ENCODE results near the gene TCEA2.

The TCEA2 gene

GRCh38 chr20:64049878-64050260 lies 13.1 kb upstream of the TCEA2 start:
- no peak for DNase-seq

- no peak for DNase-seq
These were observed 12.6 kb upstream of the TCEA2 start for GRCh38 chr20:64050261-64051032.

DNA sequence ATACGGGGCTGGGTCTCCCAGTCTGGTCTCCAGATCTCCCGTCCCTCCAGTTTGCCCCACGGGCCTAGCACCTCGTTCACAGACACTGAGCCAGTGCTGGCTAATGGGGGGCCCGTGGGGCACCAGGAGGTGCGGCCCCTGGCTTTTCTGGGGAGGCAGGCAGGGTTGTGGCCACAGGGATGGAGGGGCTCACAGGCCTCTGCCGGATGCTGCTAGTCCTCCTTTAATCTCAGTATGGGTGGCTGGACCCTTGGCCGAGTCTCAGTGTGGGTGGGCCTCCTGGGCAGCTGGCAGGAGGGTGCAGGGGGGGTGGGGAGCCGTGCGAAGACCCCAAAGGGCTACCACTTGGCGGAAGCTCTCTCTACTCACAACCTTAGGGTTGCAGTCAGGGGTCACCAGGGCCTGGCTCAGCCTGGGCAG lies 12.0 kb upstream of the TCEA2 start:
- no peak for DNase-seq

DNA sequence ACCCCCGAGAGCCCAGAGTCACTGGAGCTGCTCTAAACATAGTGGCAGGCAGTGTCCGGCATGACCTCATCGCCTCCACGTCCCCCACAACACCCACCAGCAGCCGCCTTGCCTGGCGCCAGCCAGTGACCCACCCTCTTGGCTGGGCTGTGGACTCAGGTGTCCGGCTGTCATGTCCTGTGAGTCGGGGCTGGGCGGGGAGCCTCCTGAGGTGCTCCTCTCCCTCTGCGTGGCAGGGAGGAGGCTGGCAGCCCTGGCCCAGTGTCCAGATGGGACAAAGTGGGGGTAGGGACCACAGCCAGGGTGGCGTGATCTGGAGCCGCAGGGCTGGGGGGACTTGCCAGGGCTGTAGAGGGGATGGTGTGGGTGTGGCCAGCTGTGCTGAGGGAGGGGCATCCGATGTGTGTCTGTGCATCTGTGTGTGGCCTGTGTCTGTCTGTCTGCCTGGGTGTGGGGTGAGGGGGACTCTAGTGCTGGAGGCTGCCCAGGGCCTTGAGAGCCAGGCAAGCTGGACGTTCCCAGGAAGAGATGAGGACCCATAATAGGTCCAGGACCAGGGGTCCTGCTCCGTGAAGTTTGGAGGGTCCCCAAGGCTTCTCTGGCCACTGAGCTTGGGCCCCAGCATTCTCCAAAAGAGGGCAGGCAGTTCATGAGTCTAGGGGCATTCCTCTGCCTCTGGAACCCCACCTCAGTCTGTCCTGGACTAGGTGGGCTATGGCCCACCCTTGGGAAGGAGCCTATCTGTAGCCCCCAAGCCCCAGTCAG lies 11.3 kb upstream of the TCEA2 start:
- no peak for DNase-seq

DNA sequence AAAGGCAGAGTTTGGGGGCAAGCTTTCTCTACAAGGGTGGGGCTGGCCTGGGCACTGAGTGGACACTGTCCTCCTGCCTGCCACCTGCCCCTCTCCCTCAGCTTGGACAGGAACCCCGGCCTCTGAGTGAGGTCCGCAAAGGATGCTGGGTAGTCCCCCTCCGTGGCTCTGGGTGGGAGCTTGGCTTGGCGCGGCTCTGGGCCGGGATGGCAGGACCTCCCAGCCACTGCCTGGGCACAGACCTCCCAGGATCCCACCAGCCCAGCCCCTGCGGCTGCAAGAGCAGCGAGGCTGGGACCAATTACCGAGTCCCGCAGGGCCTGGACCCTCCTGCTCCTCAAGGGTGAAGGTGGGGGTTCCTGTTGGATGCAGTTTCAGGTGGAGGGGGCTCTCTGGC lies 10.7 kb upstream of the TCEA2 start:
- DNase-seq: no peak

DNA sequence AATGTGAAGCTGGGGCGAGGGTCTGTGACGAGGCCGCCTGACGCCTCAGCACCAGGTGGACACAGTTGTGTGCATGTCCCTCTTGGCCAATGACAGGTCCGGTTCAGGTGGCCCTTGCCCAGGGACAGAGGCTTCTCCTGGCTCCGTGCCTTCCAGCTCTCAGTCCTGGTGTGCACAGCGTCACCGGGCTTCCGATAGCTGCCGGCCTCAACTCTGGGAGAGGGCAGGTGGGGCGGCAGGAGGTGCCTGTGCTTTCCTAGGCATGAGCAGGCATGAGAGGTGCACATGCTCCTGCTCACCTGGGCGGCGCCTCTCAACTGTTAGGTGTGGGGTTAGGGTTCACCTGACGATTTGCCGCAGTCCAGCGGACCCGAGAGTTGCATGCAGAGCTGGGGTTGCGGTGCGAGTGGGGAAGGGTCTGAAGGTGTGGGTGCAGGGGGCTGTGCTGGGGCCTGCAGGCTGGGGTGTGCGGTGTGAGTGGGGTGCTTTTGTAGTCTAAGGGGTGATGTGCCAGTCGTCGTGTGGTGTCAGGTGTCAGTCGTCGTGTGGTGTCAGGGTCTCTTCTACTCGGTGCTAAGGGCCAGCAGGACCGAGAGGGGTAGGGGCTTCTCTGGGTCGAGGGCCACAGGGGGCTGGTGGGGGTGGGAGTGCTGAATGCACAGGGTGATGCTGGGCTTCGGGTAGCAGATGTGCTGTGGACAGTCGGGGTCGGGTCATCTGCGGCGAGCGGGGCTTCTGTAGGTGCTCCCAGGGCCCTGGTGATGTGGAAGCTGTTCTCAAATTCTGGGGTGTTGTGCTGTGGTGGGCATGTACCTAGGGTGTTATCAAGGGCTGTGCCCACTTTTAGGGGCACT lies 9.8 kb upstream of the TCEA2 start:
- no peak for DNase-seq

DNA sequence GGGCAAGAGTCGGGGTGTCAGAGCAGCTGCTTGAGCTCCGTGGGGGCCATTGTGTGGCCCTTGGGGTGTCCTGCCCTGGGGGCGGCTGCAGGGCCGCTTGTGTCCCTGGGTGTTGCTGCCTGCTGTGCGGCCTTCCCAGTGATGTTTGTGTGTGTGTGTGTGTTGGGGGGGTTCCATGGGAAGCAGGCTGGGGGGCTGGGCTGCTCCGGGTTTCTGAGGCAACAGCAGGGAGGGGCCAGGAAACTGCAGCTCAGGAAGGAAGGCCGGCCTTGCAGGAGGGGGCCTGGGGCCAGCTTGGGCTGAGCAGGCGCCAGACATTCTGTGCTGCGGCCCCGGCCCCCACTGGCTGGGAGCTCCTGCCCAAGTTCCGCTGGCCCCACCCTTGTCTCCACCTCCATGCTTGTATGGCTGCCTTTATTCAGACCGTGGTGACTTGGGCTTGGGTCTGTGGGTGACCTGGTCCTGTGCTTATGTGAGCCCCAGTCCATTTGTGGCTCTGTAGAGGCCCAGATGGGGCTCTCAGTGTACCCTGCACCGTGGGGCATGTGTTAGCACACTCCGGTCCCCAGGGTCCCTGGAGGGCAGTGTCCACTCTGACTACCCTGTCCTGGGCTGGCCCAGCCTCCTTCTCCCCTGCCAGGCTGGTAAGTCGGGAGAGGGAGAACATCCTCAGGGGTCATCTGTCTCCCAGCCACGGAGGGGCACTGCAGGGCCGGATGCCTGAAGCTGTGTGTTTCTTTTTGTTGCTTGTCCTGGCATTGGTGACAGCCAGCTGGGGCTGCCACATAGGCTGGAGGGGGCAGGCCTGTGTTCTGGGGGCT lies 8.9 kb upstream of the TCEA2 start:
- no peak for DNase-seq

DNA sequence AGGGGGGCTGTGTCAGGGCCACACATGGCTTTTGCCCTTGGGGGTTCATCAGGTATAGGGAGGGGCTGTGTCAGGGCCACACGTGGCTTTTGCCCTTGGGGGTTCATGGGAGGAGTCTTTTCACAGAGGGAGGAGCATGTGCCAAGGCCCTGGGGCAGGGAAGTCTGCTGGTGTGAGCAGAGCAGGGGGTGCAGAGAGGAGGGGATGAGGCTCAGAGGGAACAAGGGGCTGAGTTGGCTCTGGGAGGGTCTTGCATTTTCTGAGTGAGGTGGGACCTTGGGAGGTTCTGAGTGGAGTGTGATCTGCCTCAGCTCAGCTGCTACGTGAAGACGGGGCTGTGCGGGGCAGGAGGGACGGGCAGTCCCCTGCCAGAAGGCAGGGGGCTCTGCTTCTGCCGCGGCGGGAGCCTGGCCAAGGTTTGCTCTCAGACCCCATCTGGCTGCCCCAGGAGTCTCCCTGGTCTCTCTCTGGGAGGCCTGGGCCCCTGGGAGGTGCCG lies 7.6 kb upstream of the TCEA2 start:
- no peak for DNase-seq

DNA sequence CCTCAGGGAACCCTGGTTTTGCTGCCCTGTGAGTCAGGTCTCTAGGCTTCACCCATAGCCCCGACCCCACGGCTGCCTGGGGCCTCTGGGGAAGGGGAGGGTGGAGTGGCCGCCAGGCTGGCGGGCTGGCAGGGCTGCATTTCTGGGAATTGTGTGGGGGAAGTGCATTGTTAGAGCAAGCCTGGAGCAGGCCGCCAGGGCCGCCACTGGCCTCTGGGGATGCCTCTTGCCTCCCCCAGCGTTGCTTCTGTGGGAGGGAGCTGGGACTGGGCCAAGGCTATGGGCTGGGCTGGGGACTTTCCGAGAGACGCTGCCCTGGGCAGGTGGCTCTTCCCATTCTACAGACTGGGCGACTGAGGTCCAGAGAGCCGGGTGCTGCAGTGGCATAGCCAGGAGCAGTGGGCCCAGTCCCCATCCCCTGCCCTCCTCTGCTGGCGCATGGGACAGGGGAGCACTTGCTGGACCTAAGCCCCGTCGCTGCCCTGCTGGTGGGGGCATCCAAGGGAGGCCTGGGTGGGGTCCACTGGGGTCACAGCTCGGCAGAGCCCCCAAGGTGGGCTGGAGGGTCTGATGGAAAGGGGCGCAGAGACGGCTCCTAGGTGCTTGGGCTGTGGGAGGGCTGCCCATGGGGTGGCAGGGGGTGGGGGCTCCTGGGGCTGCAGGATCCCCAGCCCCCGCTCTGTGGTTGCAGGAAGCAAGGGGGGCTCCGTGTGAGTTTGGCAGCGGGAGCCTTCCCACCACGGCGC lies 6.9 kb upstream of the TCEA2 start:
- no peak for DNase-seq

DNA sequence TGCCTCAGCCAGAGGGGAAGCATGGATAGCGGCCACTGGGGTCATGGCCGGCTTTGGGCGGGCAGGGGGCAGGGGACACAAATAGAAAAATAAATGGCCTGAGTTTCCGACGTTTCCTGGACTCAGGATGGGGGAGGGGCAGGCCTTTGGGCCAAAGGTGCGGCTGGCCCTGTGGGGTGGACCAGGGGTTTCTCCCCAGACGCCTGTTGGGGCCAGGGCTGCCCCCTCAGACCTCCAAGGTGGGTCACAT lies 6.4 kb upstream of the TCEA2 start:
- DNase-seq: no peak

DNA sequence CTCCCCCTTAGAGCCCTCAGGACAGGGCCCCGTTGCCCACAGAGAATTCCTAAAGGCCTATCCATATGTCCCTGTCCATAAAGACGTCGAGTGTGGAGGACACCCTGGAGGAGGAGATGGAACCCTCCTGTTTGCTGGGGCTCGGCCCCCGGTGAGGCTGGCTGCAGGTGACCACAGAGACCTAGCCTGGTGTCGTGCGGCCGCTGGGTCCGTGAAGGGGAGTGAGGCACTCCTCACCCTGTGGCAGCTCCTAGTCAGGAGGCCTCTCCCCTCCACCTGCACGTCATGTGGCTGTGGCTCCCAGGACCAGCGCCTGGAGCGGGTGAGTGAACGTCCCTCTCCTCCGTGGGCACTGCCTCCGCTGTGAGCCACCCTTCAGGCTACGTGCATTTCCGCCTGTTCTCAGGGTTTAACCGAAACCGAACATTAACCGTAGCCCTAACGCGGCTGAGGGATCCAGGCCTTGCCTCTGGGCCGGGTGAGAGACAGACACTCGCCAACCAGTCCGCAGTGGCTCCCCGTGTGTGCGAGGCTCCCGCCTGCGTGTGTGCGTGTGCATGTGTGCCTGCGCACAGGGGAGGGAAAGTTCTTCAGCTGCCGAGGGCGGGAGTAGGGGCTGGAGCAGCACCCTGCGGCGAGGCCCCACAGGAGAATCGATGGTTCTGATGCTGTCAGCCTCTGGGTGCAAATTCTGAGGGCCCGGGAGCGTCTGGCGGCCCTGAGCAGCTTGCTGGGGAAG lies 5.9 kb upstream of the TCEA2 start:
- no peak for DNase-seq

- DNase-seq: peak; percentile 80 to 85
These were observed 5.1 kb upstream of the TCEA2 start for GRCh38 chr20:64057628-64058498.

- DNase-seq: no peak
These were observed 4.5 kb upstream of the TCEA2 start for GRCh38 chr20:64058536-64058935.

DNA sequence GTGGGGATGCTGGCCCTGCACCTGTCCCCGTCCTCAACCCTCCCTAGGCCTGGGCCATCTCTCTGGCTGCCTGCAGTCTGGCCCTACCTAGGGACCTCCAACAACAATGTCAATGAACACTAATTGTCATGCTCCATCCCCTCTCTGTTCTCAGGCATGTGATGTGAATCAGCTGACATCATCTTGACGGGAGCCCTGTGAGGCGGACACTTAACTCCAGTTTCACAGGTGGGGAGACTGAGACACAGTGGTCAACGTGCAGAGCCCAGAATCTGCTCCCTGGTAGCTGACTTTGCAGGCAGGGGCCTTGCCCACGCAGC lies 762 bp upstream of the TCEA2 start:
- DNase-seq: no peak

GRCh38 chr20:64063389-64064144 lies 569 bp downstream of the TCEA2 start:
- peak in 1 of 2 donors; percentile 40 for DNase-seq

- DNase-seq: no peak
These were observed 1.2 kb downstream of the TCEA2 start for GRCh38 chr20:64064145-64064698.

GRCh38 chr20:64065062-64065973 lies 2.3 kb downstream of the TCEA2 start:
- DNase-seq: no peak

DNA sequence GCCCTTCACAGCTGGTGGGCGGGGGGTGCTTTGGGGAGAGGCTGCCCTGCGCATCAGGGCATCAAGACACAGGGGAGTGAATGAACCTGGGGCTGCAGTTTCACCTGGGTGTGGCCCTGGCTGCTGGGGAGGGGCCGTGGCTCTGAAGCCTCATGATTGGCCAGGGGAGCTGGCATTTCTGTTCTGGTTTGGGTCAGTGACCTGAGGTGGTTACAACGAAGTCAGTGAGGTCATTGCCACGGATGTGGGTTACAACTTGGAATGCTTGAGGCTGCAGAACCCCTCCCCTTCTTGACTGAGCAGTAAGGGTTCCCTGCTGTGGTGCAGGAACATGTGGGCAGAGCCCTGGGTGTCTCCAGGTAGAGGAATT lies 3.0 kb downstream of the TCEA2 start:
- DNase-seq: peak; percentile 30 to 32
